Renal cortical epithelial cell (primary cell): ENCODE data around the gene SLC3A2. TPM values are rescaled to one million over a fixed set of nuclear protein-coding genes. Genes with fewer than 3 reads are reported as not detected.
A peak's percentile ranks its signal among the peaks of the same experiment; 100 is the strongest.
"Not testable (repeated sequence)": the region's sequence is repeated elsewhere in the genome, so short reads cannot be mapped to it uniquely, and the experiment has no call there.

Source experiments
- DNase-seq: peaks from one replicate; pipeline ENCODE4 v3.0.0-alpha.2; 2011; ENCODE audit warnings: low read depth
- total RNA-seq: library from RNA; depleted of rRNA; stranded (reverse); fragments of >200 nt; gene quantifications from 2 replicates; pipeline ENCODE4 v1.2.3, GENCODE V29; 2014

Gene SLC3A2
- total RNA-seq, 1 donor from 2014 or later: 163 TPM

DNA sequence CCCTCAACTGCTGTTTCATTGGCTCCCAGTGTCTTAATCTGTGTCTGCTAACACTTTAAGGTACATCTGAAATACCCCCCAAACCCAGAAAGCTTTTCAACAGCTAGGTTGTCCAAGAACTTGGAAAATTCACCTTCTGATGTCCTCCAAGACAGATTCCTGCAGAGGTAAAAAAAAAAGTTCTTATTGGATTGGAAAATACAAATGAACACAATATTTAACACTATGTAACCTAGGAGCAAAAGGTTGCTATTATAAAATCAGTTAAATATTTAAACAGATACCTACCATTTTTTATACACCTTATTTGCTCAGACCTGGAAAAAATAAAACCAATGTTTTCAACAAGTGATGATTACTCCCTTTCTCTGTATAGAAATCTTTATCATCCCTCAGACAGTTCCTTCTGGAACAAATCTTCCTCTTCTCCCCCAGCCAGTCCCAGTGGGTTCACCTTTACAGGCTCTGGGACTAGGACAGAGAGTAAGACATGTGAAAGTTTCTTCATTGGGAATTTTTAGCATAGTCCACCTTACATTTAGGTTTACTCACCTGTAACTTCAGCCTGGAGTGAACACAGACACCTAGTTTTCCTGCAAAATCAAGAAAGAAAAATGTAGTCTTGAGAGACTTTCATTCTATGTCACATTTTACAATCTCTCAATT, 28.0 kb upstream of the SLC3A2 start:
- no peak for DNase-seq

DNA sequence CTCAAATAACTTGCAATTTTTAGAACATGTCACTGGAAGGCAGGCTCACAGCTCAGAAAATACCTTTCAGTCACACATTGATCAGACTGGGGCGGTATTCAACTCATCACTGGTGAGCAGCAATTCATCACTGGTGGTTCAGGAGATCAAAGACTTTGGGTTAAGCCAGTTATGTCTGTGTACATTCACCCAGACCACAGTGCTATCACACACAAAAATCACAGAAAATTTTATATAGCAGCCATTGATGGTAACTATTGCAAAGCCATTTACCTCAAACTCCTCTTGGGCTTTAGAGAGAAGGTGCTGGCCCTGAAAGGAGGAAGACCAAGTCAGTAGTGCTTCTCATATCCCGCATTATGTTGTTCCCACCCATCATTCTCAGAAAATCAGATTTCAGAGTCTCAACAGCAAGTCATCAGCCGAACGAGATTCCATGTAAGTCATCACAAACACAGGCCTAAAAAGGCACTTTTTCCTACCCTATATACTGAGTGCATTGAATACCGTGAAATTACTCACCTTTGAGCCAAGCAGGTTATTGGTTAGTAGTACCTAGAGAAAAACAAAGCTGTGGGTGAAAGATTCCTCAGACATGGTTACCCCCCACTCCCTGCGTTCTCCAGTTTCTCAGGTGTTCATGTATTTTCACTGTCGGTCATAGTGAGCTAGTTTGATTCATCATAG, 27.3 kb upstream of the SLC3A2 start:
- no peak for DNase-seq

DNA sequence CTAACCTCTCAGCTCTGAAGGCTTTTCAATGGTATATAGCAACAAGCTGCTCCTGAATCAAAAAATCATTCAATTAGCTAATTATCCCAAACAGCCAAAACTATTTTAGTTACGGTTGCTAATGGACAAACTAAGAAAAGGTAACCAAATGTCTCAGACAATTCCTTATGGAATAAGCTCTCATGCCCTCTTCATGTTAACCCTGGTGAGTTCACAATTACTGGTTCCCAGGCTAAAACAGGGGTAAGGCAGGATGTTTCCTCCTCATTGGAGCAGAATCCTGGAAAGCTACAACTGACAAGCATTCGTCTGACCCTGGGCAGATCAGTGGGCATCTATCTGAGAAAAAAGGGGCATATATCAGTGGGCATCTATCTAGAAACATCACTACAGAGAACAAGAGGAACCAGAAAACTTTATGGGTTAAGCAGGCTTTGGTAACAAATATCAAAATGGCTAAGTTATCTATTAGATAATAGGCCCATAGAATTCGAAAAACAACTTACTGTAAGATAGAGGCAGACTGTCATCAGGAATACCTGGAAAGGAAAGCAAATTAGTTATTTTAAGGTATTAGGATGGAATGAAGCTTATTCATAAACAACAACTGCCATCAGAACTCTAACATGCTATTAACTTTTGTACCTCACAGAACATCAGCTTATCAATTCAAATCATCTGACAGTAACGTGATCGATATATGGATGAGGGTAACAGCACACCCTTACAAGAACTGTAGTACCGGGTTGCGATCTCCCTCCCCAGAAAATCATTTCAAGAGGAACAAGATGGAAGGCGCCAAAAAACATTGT, 26.5 kb upstream of the SLC3A2 start:
- no peak for DNase-seq

DNA sequence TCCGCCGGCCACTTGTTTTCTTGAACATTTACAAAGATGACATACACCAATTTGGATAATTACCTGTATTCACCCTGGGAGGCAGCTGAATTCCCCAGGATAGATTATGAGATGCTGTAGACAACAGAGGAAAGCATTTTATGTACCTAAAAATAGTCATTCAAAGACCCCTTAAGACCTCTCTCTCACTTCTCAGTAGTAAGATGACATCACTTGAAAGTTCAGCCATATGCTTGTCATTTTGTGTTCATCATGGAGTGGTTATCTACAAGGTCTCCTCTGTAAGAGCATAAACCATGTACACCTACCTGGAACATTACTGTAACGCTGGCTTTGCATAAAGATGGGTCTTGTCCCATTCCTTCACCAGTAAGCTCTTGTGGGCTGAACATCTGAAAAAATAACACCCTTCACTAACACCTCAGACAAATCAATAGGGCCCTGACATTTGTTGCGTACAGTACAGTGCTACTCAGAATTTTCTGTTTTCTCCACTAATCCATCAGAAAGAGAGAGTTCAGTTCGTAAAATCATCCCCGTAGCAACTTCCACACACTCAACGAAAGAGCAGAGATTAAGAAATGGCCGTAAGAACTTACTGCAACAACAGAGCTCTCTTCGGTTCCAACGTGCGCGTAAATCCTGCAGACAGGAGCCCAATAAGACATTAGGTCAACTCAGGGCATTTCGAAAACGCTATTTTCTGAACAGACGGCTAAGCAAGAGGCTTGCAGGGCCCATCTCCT, 25.7 kb upstream of the SLC3A2 start:
- no peak for DNase-seq

DNA sequence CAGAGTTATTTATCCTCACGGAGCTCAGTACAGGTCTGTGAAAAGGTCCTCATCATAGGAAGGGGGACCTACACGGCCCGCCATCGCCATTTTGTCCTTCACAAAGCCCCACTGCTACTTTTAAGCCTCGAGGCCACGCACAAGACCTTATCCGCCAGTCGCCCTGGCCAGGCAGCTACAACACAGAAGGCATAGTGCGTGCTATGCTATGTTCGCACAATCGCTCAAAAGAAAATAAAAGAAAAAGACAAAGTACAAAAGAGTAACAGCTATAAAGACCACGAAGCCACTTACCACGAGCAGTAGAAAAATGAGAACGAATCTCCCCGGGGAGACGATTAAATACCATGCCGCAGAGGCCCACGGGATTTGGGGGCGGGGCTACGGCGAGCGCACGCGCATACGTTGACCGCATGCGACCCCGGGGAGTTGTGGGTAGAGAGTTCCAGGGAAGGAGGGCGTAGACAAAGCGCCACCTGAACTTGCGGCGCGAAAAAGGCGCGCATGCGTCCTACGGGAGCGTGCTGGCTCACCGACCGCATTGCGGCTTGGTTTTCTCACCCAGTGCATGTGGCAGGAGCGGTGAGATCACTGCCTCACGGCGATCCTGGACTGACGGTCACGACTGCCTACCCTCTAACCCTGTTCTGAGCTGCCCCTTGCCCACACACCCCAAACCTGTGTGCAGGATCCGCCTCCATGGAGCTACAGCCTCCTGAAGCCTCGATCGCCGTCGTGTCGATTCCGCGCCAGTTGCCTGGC, 24.9 kb upstream of the SLC3A2 start:
- DNase-seq: peak; percentile 96

DNA sequence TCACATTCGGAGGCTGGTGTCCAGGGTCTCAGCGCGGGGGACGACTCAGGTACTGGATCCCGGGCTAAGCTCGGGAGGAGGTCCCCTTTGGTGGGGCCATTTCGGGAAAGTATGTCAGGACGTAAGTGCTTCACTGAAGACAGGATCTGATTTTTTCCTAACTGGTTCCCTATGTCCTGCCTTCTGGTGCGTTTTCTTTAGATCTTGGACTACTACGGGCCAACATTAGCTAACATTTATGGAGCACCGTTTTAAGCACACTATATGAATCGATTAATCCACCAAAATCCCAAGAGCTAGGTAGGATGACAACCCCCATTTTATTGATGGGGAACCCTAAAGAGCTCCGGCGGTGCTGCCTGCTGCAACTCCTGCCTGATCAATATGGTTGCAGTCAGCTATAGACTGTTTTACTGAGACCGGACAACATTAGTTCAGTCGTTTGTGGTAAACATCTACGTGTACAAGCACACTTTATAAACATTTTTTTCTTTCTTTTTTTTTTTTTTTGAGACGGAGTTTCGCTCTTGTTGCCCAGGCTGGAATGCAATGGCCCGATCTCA, 24.3 kb upstream of the SLC3A2 start:
- DNase-seq: no peak

DNA sequence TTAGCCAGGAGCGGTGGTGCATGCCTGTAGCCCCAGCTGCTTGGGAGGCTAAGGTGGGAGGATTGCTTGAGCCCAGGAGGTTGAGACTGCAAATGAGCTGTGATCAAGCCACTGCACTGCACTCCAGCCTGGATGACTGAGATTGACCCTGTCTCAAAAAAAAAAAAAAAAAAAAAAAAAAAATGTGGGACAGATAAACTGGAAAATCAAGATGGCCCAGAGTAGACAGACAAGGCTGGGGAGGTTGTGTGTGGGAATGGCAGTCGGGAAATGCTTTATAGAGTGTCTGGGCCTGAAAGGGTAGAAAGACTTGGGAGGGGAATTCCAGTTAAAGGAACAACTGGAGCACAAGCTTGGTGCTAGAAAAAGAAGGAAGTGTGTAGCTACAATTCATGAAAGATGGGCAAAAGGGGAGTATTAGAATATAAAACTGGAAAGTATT, 23.1 kb upstream of the SLC3A2 start:
- DNase-seq: peak; percentile 20

DNA sequence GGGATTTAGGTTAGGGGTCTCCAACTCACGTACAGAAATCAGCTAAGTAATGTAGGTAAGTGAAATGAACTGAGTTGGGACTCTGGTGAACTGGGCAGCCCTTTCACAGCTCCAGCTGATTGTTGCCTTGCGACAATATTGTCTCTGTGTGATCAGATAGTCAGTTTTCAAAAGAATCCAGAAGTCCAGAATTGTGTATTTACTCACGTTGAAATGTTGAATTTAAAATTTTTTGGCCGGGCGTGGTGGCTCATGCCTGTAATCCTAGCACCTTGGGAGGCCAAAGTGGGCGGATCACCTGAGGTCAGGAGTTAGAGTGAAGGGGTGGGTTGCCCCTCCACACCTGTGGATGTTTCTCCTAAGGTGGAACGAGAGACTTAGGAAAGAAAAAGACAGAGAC, 22.5 kb upstream of the SLC3A2 start:
- DNase-seq: no peak

DNA sequence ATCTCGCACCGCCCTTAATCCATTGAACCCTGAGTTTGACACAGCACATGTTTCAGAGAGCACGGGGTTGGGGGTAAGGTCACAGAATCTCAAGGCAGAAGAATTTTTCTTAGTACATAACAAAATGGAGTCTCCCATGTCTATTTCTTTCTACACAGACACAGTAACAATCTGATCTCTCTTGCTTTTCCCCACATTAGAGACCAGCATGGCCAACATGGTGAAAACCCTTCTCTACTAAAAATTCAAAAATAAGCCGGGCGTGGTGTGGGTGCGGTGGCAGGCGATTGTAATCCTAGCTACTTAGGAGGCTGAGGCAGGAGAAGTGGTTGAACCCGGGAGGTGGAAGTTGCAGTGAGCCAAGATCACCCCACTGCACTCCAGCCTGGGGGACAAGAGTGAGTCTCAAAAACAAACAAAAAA, 21.4 kb upstream of the SLC3A2 start:
- not testable (repeated sequence) for DNase-seq

DNA sequence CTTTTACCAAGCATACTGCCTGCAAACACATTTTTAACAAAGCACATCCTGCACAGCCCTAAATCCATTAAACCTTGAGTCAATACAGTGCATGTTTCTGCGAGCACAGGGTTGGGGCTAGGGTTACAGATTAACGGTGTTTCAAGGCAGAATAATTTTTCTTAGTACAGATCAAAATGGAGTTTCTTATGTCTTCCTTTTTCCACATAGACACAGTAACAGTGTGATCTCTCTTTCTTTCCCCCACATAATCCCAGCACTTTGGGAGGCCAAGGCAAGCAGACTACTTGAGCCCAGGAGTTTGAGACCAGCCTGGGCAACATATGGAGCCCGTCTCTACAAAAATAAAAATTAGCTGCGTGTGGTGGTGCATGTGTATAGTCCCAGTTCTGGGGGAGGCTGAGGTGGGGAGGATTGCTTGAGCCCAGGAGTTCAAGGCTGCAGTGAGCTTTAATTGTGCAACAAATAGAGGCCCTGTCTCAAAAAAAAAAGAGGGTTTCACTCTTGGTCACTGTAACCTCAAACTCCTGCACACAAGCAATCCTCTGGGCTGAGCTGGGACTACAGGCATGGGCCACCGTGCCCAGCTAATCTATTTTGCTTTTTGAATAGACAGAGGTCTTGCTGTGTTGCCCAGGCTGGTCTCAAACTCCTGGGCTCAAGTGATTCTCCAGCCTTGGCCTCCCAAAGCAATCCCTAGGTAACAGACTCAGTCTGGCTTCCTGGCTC, 19.7 kb upstream of the SLC3A2 start:
- DNase-seq: no peak

DNA sequence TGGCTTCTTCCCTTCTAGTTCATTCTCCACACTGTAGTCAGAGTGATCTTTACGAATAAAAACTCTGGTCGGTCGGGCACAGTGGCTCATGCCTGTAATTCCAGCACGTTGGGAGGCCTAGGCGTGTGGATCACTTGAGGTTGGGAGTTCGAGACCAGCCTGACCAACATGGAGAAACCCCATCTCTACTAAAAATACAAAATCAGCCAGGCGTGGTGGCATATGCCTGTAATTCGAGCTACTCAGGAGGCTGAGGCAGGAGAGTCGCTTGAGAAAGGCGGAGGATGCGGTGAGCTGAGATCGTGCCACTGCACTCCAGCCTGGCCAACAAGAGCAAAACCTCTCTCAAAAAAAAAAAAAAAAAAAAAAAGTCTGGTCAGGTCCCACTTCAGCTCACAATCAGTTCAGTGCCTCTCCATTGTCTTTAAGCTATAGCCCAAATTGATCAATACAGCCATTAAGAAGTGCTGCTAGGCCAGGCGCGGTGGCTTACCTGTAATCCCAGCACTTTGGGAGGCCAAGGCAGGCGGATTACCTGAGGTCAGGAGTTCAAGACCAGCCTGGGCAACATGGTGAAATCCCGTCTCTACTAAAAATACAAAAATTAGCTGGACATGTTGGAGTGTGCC, 19.0 kb upstream of the SLC3A2 start:
- DNase-seq: not testable (repeated sequence)

DNA sequence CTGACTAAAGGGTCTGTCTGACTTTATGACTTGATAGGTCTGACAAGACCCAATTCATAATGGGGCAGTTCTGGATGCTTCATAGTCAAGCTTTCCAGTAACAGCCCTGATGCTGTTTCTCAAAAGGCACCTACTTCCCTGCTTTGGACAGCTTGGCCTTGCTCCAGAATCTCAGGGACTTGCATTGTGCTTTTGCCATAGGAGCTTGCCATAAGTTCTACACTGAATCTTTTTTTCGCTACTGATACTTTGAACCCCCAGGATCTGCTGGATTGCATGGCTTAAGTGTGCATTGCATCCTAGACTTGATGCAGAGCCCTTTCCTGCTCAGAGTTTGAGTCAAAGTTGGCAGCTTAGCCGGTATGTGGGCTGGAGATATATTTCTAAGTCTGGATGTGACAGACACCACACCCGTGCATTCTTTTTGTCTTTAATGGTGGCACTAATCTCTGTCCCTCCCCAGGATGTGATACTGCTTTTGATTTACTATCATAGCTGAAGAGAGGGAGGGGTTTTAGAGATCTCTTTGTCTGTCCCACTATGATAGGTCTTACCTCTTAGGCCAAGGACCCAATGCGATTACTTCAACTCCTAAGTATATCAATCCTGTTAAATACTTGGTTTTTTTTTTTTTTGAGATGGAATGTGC, 16.9 kb upstream of the SLC3A2 start:
- DNase-seq: no peak

DNA sequence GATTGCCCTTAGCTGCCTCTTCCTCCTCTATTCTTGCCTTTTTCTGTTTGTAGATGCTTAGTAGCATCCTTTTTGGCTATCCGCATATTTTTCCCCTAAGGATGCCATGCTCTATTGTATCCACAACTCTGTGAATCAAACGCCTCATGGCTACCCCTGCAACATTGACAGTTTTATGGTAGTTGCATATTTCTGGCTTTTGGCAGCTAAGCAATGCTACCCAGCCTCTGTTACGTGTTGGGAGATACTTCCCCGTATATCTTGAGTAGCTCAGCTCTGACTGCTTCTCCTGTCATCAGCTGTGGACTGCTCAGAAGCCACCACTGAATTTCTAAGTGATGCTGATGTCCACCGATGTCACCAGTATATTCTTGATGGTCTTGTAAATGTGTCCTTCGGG, 15.1 kb upstream of the SLC3A2 start:
- DNase-seq: no peak

DNA sequence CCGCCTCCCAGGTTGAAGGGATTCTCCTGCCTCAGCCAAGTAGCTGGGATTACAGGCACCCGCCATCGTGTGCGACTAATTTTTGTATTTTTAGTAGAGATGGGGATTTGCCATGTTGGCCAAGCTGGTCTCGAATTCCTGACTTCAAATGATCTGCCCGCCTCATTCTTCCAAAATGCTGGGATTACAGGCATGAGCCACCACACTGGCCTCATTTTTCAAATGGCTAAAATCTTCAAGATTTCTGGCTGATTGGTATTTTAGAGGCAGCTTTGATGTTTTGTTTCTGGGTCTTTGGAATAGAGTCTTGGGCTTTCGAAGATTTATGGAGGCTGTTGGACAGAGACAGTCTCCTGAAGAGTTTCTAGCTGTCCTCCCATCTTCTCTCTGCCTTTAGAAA, 5.8 kb upstream of the SLC3A2 start:
- no peak for DNase-seq

DNA sequence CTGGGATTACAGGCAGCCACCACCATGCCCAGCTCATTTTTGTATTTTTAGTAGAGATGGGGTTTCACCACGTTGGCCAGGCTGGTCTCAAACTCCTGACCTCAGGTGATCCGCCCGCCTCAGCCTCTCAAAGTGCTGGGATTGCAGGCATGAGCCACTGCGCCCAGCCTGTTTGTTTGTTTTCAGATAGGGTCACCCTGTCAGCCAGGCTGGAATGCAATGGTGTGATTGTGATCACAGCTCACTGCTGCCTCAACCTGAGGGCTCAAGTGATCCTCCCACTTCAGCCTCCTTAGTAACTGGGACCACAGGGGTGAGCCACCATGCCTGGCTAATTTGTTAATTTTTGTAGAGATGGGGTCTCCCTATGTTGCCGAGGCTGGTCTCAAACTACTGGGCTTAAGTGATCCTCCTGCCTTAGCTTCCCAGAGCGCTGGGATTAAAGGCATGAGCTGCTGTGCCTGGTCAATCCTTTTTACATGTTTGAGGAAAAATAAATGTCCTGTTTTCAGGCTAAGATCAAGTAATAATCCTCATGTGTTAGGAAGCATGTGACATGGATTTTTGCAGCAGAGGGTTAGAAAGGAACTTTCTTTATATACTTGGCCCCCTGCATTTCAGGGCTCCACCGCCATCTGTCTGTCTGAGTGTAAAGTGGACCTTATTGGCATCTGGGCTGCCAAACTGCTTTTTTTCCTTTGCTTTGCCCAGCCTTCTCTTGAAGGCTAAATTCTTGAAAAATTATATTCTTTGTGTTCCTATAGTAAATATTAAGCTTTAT, 4.8 kb upstream of the SLC3A2 start:
- DNase-seq: no peak

DNA sequence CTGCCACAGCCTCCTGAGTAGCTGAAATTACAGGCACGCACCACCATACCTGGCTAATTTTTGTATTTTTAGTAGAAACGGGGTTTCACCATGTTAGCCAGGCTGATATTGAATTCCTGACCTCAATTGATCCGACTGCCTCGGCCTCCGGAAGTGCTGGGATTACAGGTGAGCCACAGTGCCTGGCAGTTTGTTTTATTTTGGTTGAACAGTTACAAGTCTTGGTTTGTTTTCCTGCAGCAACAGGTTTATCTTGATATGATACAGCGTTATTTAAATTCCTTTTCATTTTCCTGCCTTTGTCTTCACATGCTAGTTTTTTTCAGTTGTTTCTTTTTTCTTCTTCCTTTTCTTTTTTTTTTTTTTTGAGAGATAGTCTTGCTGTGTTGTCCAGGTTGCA, 4.0 kb upstream of the SLC3A2 start:
- DNase-seq: no peak

DNA sequence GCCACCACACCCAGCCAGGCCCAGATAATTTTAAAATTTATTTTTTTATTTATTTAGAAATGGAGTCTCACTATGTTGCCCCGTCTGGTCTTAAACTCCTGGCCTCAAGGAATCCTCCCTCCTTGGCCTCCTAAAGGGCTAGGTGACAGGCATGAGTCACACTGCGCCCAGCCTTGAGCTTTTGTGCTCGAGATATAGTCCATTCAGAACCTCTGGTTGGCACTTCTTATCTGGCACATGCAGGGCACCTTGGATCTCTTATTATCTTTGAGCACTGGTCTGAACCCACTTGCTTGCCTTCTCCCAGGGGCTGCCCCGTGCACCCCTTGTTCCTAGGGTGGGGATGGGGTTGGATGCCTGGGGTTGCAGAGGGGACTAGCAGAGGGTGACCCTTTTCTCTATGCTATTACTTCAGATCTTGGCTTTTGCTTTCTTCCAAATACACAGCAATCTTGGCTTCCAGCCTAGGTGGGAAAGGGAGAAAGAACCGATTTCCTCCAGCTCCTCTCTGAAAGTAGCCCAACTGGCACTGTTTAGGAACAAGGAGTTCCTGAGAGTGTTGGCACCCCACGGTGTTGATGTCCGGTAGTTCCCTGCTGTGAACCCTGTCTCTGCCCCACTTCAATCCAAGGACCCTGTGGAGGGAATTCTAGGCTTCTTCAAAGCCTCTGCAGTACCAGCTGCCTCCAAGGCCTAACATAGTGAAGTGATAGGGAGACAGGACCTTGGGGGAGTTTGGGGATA, 1.3 kb upstream of the SLC3A2 start:
- DNase-seq: no peak
